ENCODE measurements around the gene ARHGDIG. TPM values are rescaled to one million over a fixed set of nuclear protein-coding genes. Genes with fewer than 3 reads are reported as not detected.
A peak's percentile ranks its signal among the peaks of the same experiment; 100 is the strongest.

ARHGDIG gene
- not detected for total RNA-seq
- long read RNA-seq, result 0 reads

- no peak for ATAC-seq
- H3K4me1 ChIP-seq, result no peaks in the 10 kb centered on the region
- H3K4me3 ChIP-seq, result no peak within 1 kb of the TSS
- no peaks in the 10 kb centered on the region for H3K36me3 ChIP-seq
- no peaks in the 10 kb centered on the region for H3K9me3 ChIP-seq
- no CpG with 5 or more reads among the region's 54 CpGs for WGBS (ENCODE audit: insufficient coverage, low coverage, low lambda C conversion rate, missing lambda C conversion rate)
- DNase-seq, result no peak
- intact Hi-C loops (cut with DNase I), result no loop called here
- TF ChIP-seq POLR2A (IDR thresholded peaks at IDR 0.05), result no peak
- TF ChIP-seq, protein P1, sequence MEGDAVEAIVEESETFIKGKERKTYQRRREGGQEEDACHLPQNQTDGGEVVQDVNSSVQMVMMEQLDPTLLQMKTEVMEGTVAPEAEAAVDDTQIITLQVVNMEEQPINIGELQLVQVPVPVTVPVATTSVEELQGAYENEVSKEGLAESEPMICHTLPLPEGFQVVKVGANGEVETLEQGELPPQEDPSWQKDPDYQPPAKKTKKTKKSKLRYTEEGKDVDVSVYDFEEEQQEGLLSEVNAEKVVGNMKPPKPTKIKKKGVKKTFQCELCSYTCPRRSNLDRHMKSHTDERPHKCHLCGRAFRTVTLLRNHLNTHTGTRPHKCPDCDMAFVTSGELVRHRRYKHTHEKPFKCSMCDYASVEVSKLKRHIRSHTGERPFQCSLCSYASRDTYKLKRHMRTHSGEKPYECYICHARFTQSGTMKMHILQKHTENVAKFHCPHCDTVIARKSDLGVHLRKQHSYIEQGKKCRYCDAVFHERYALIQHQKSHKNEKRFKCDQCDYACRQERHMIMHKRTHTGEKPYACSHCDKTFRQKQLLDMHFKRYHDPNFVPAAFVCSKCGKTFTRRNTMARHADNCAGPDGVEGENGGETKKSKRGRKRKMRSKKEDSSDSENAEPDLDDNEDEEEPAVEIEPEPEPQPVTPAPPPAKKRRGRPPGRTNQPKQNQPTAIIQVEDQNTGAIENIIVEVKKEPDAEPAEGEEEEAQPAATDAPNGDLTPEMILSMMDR (IDR thresholded peaks at IDR 0.05), result no peak
- peaks cover 0 to 18% of the 10 kb centered on the region in 2 donors for H3K27me3 ChIP-seq
- no peak within 1 kb of the TSS for H3K27ac ChIP-seq
Observed at GRCh38 chr16:280552-280951, at the start of gene ARHGDIG. Gene ARHGDIG (plus strand): TSS chr16:280591. CDS start chr16:280681, 90 bp downstream.

- DNase-seq (no peak), ATAC-seq (no peak)
- H3K36me3 ChIP-seq, result peaks cover 0 to 17% (median 9%) of the 10 kb centered on the region in 4 donors
- H3K27ac ChIP-seq, result no peak overlapping the region
- H3K4me3 ChIP-seq, result no peak overlapping the region
- TF ChIP-seq, protein P1 (IDR thresholded peaks at IDR 0.05), result no peak
- no peak for TF ChIP-seq POLR2A (IDR thresholded peaks at IDR 0.05)
- intact Hi-C loops (cut with DNase I), result loop anchor here in 1 of 2 donors (10.0 kb wide), 1 partner anchor 134 kb away; no protein-coding TSS in a partner anchor
- 82% methylated on average over 13 of the region's 22 CpGs for WGBS (ENCODE audit: insufficient coverage, low coverage, low lambda C conversion rate, missing lambda C conversion rate)
- H3K27me3 ChIP-seq, result no peaks in the 10 kb centered on the region
- H3K4me1 ChIP-seq, result peaks cover 0 to 19% (median 6%) of the 10 kb centered on the region in 4 donors
- no peaks in the 10 kb centered on the region for H3K9me3 ChIP-seq
Observed at GRCh38 chr16:230949-231348, 49.4 kb upstream of the ARHGDIG start.

DNA sequence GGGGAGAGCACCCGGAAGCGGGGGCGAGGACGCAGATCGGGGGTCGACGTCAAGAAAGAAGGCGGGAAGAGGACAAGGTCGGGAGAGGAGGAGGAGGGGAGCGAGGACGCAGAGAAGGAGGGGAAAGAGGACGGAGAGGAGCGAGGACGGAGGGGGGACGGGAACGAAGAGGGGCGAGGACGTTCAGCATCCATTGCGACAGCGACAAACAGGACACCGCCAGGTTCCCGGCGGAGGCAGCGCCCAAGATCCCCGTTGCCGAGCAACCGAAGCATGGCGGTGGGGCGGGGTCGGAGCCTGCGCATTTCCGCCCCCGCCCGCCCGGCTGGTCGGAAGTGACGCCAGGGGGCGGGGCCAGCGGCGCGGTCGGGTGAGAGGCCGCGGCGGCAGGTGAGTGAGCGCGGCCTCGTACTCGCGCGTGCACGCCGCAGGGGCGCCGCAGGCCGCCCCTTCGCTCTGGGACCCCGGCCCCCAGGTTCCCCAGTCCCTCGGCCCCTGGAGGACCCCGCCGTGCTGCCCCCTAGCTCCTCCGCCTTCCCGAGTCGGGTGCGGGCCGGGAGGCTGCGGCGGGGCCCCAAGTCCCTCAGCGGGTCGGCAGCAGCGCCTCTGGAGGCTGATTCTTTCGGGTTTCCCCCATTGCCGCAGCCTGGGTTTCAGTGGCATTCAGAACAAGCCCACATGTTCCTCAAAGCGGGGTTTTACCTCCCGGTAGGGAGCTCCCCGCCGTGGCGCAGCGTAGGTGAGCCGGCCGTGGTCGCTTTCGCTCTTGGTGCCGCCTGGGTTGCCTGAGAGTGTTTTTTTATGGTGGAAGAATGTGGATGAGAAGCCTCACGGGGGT lies 45.7 kb upstream of the ARHGDIG start, which contains the start of gene FAM234A:
Gene FAM234A (plus strand): TSS at position 354 of the 838 bp plus-strand sequence. CDS start 19,593 bp downstream, outside the sequence.
- H3K4me1 ChIP-seq, result peaks cover 0 to 5% (median 0%) of the 10 kb centered on the region in 4 donors
- H3K27ac ChIP-seq, result peak within 1 kb of the TSS; percentile 89 to 96 (median 92)
- H3K27me3 ChIP-seq, result no peaks in the 10 kb centered on the region
- DNase-seq (peak; percentile 96 to 97 (median 97)), ATAC-seq (peak; percentile 95 to 99 (median 96))
- WGBS (ENCODE audit: insufficient coverage, low coverage, low lambda C conversion rate, missing lambda C conversion rate), result 0% methylated on average over 21 of the region's 85 CpGs
- H3K36me3 ChIP-seq, result no peaks in the 10 kb centered on the region
- TF ChIP-seq, protein P1 (IDR thresholded peaks at IDR 0.05), result peak; percentile 29 to 44 (median 34)
- peak; percentile 97 for TF ChIP-seq POLR2A (IDR thresholded peaks at IDR 0.05)
- intact Hi-C loops (cut with DNase I), result loop anchor here in 1 of 2 donors (10.0 kb wide), 1 partner anchor 130 kb away; no protein-coding TSS in a partner anchor
- H3K4me3 ChIP-seq, result peak within 1 kb of the TSS; percentile 69 to 91 (median 87)
- no peaks in the 10 kb centered on the region for H3K9me3 ChIP-seq

GRCh38 chr16:239948-240277 lies 40.5 kb upstream of the ARHGDIG start:
- ATAC-seq, result peak in 3 of 4 donors; percentile 20 to 41 (median 27)
- H3K4me1 ChIP-seq, result peaks cover 0 to 5% (median 0%) of the 10 kb centered on the region in 4 donors
- H3K27me3 ChIP-seq, result no peaks in the 10 kb centered on the region
- H3K36me3 ChIP-seq, result no peaks in the 10 kb centered on the region
- no peak for DNase-seq
- 54% methylated on average over 3 of the region's 3 CpGs for WGBS (ENCODE audit: insufficient coverage, low coverage, low lambda C conversion rate, missing lambda C conversion rate)
- no peak overlapping the region for H3K27ac ChIP-seq
- H3K9me3 ChIP-seq, result no peaks in the 10 kb centered on the region
- H3K4me3 ChIP-seq, result no peak overlapping the region
- TF ChIP-seq, protein P1 (IDR thresholded peaks at IDR 0.05), result no peak
- no peak for TF ChIP-seq POLR2A (IDR thresholded peaks at IDR 0.05)
- intact Hi-C loops (cut with DNase I), result loop anchor here in 1 of 2 donors (10.0 kb wide), 1 partner anchor 125 kb away; no protein-coding TSS in a partner anchor

Measured in right lobe of liver (tissue), 6 donors.